GM19397 (cell line): ENCODE results near the gene CAPN14.

Source experiments
- ATAC-seq: cut with Tn5 transposase; IDR thresholded peaks from one replicate; pipeline ENCODE4 v1.9.1; 2021; ENCODE audit warnings: mild to moderate bottlenecking, moderate library complexity; ENCODE audit not compliant: unreplicated experiment

The CAPN14 gene

GRCh38 chr2:31147645-31148044 lies 69.7 kb downstream of the CAPN14 start:
- ATAC-seq = no peak

GRCh38 chr2:31142110-31142509 lies 75.2 kb downstream of the CAPN14 start:
- no peak for ATAC-seq

GRCh38 chr2:31141443-31142085 lies 75.8 kb downstream of the CAPN14 start:
- ATAC-seq = no peak

GRCh38 chr2:31140151-31140550 lies 77.2 kb downstream of the CAPN14 start:
- no peak for ATAC-seq

GRCh38 chr2:31139671-31140070 lies 77.6 kb downstream of the CAPN14 start:
- ATAC-seq = no peak

DNA sequence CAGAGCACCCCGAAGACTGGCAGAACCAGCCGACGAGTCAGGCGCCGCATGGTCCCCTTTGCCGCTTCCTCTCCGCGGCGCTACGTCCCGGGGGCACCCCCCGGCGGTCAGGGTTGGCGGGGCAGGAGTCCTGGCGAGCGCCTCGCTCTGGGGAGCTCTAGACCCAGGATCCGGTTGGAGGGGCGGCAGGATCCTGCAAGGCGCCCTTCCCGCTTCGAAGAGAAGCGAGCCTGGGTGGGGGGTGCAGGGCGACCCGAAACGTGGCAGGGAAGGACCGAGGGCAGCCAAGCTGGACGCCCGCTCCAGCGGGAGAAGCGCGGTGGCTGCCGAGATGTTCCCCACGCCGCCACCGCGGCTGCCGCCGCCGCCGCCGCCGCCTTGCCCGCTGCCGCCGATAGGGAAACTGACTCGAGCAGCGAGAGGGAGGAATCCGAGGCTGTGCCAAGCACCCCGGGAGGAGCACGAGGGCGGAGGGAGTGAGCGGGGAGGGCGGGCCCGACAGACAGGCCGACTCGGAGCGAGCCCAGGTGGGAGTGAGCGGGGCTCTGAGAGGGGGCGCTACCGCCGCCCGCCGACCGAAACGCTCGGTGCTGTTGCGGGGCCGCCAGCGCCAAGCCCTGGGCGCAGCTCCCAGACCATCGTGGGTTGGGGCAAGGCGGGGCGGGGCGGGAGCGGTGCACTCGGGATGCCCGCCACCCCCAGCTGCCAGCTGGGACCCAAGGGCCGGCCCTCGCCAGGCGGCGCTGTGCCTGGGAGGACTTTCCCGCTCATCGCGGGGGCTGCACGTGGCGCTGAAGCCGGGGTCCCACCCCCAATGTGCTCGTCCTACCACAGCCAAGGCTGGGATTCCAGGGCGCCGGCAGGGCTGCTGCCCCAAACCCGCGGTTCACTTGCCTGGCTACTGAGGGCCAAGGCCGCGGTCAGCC lies 79.0 kb downstream of the CAPN14 start, which contains the start of gene GALNT14:
GALNT14 (minus strand) TSS at position 404 of the 926 bp plus-strand sequence; CDS start at position 50, 354 bp downstream.
- ATAC-seq = no peak

DNA sequence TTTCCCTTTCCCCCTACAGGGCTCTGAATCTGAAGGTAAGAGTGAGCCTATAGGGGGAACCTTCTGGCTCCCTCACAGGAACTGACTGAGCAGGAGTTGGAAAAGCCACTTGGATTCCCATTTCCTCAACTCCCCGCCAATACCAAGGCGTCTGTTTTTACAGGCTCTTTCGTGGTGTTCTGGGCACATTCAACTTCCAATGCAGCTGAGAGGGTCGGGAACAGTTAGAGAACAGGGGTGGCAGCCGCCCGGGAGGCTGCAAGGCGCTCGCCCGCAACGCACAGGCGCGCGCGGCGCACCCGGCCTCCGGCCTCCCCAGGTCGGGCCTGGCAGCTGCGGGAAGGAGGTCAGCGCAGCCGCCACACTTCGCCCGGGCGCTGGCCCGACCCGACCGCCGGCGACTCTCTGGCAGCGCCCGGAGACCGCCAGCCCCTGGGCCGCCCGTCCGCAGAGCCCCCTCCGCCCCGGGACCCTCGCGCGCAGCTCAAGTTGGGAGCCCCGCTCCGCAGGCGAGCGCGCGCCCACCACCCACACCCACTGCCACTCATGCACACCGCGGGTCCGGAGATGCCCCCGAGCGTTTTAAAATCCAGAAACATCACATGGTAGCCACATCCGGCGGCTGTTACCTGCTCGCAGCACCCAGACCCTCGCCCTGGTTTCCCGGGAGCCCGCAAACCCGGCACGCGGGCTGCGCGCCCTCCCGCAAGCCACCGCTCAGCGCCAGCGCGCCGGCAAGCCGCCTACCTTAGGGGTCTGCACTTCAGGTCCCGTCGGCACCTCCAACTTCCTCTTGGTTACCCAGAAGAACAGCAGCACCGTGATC lies 79.9 kb downstream of the CAPN14 start:
- ATAC-seq = no peak

- ATAC-seq = no peak
Observed at GRCh38 chr2:31136732-31137131, 80.6 kb downstream of the CAPN14 start.

DNA sequence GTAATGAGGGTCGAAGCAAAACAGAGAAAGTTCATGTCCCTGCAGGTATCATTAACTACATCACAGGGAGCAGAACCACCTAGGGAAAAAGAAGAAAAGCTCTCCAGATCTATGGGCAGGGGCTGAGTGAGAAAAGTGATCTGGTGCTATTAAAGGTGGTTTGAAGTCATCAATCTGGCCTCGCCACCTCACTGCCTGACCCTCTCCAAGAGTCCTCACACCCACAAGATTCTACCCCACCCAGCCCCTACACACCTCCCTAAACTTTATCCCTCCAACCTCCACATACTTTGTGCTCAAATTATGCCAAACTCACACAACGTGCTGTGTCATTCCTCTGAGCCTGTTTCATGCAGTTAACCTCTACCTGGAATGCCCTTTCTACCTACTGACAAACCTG lies 81.3 kb downstream of the CAPN14 start:
- no peak for ATAC-seq

- ATAC-seq = no peak
Observed at GRCh38 chr2:31134480-31134879, 82.8 kb downstream of the CAPN14 start.

- no peak for ATAC-seq
Observed at GRCh38 chr2:31132786-31133185, 84.5 kb downstream of the CAPN14 start.

GRCh38 chr2:31131871-31132270 lies 85.4 kb downstream of the CAPN14 start:
- no peak for ATAC-seq

DNA sequence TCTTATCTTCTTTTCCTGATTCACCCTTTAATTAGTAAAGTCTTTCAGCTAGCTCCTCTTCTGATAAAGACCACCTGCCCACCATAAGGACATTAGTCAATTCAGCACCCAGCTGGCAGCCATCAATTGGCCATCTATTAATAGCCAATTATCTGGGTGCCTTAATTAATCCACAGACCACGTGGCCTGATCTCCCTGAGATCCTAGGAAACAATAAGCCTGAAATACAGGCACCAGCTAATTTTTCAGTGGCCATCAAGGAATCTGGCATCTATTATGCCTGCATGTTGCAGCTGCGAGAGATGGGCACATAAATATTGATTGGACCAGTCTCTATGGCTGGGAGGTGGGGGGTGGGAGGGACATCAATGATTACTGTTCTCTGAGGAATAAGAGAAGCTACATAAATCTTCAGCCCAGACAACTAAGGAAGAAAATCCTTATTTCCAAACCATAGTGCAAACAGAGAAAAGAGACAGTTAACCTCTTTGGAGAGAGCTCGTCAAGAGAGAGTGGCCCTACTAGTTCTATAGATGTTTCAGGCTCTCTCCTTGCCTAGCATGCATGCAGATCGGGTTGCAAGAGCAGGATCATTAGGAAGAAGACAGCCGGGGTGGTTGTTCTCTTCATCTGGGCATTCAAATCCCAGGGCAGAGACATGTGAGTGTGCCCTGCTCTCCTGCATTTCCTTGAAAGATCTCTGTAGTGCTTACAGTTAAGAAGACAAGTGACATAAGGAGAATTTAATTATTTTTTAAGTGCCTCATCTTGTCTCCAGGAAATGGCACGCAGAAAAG lies 87.7 kb downstream of the CAPN14 start:
- ATAC-seq = no peak

- no peak for ATAC-seq
Observed at GRCh38 chr2:31127931-31128330, 89.4 kb downstream of the CAPN14 start.

DNA sequence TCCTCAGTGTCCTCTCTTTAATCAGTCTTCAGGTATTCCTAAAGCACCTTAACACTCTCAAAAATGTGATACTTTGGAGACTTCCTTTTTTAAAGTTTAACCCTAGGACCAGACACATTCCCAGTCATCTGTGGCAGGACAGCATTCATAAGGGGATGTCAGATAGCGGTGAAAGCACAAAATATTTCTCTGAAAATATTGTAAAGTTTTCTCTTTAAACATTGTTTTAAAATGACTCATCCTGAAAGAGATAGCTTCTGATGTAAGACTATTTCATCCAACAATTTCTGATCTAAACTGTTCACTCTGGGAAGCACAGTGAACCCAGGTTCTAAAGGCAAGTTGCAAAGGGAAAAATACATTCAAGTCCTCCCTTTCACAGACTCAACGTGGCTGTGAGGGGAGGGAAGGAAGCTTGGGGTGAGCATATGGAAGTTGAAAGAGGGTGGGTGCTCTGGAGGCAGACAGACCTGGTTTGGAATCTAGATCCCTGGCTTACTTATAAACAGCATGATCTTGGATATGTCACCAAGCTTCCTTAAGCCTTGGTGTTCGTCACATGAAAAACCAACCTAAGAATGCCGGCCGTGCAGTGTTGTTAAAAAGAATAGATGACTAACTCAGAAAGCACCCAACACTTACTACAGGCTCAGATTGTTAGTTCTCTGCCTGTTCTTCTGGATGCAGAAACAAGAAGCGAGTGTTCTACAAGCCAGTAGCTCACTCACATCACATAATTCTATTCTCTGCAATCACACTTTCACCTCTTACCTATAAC lies 91.2 kb downstream of the CAPN14 start:
- no peak for ATAC-seq

DNA sequence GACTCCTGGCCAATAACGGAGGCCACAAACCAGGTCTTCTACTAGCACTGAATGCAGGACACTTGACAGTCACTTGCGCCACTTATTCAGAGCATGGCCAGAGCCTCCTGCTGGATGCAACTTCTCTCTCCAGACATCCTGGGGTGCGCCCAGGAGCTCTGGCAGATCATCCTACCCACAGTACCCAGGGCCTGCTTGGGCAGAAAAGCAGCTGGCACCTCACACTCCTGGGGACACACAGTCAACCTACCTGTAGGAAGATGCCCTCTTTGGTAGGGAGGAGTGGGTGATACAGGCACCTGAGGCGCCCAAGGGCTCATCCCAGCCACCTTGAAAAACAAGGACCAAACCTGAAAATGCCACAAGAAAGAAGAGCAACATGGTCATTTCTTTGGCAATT lies 92.4 kb downstream of the CAPN14 start:
- no peak for ATAC-seq
